K562 (cell line): Measurements from ENCODE around the gene HNRNPD.

Experiments used
- ATF2 ChIP-seq: sonication (generic); formaldehyde crosslinking; IDR thresholded peaks from 2 replicates; pipeline ENCODE4 v1.8.1; 2022; ENCODE audit warnings: missing genetic modification reagents
- CTCF ChIP-seq, 3 experiments: IDR thresholded peaks in 2 of 3; conservative IDR thresholded peaks in 1 of 3; 2 replicates each; pipeline ENCODE4 v1.5.1; 2011 to 2012; ENCODE audit warnings: low read length in 3 of 3, mild to moderate bottlenecking in 3 of 3, control low read depth in 2 of 3, improper control_type of control experiment in 1 of 3, inconsistent platforms in 1 of 3, low read depth in 1 of 3, mixed read lengths in 1 of 3, moderate library complexity in 1 of 3; ENCODE audit not compliant: insufficient read depth in 2 of 3
- EZH2 ChIP-seq: IDR thresholded peaks from 2 replicates; pipeline ENCODE4 v1.6.1; 2012; ENCODE audit warnings: low read depth, mild to moderate bottlenecking, inconsistent platforms, low read length, borderline replicate concordance
- GMEB1 ChIP-seq: fragments of 250-450 bp; sonication (Bioruptor Pico); IDR thresholded peaks from 2 replicates; pipeline ENCODE4 v1.4.0; 2020; ENCODE audit warnings: mild to moderate bottlenecking
- GTF2E2 ChIP-seq: fragments of 200-800 bp; sonication (Bioruptor generic); IDR thresholded peaks from 2 replicates; pipeline ENCODE4 v1.6.1; 2016; ENCODE audit warnings: missing genetic modification characterization, missing compliant biosample characterization
- HCFC1 ChIP-seq: IDR thresholded peaks from 2 replicates; pipeline ENCODE4 v1.6.1; 2012; ENCODE audit warnings: low read depth, low read length, improper control_type of control experiment
- MTA3 ChIP-seq: fragments of 450-650 bp; formaldehyde crosslinking; IDR thresholded peaks from 2 replicates; pipeline ENCODE4 v1.6.1; 2017; ENCODE audit warnings: mild to moderate bottlenecking, borderline replicate concordance
- NBN ChIP-seq: fragments of 450-650 bp; IDR thresholded peaks from 2 replicates; pipeline ENCODE4 v1.6.1; 2016; ENCODE audit warnings: low read depth, mild to moderate bottlenecking
- PCBP2 ChIP-seq: fragments of 200-400 bp; formaldehyde crosslinking; IDR thresholded peaks from 2 replicates; pipeline ENCODE4 v1.6.1; 2018; ENCODE audit warnings: low read length, low read depth, mild to moderate bottlenecking, moderate library complexity; ENCODE audit not compliant: poor library complexity, severe bottlenecking
- ZFPM2 ChIP-seq: fragments of 250-450 bp; sonication (Bioruptor Pico); IDR thresholded peaks from 2 replicates; pipeline ENCODE4 v1.5.1; 2022; ENCODE audit warnings: mild to moderate bottlenecking

GRCh38 chr4:82357640-82358039, 16.2 kb downstream of the HNRNPD start:
- TF ChIP-seq ATF2 (no peak), CTCF (IDR thresholded peaks at IDR 0.05 in 2 of 3, conservative IDR thresholded peaks at IDR 0.05 in 1 of 3; ENCODE audit: insufficient read depth in 2 of 3, low read depth in 1 of 3, low read length in 3 of 3) (no peak), EZH2 (no peak), GTF2E2 (tag) (no peak), NBN (no peak), GMEB1 (no peak), ZFPM2 (CRISPR knock-in tag) (no peak), MTA3 (no peak), PCBP2 (no peak), HCFC1 (no peak)
